Activated CD4-positive, alpha-beta T cell treated with anti-CD3 and anti-CD28 coated beads, Interleukin-2, amount 50 U/mL, for 4 hours (primary cell): ENCODE data around the gene TESK1.
"Not testable (repeated sequence)": the region's sequence is repeated elsewhere in the genome, so short reads cannot be mapped to it uniquely, and the experiment has no call there.

Experiments
- DNase-seq, 2 experiments: peaks; one replicate each; pipeline ENCODE4 v3.0.0-alpha.2; 2020

TESK1 gene

GRCh38 chr9:35579659-35580227 lies 25.3 kb upstream of the TESK1 start:
- not testable (repeated sequence) for DNase-seq

- DNase-seq: not testable (repeated sequence)
These were observed 21.5 kb upstream of the TESK1 start for GRCh38 chr9:35583521-35583920.

DNA sequence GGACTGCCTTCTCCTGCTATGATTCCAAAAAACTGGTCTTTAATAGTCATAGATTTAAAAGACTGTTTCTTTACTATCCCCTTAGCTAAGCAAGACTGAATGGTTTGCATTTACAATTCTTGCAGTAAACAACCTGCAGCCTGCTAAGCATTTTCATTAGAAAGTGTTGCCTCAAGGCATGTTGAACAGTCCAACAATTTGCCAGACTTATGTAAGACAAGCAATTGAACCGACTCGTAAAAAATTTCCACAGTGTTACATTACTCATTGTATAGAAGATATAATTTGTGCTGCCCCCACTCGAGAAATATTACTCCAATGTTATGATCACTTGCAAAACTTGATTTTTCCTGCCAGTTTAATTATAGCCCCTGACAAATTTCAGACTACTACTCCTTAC lies 20.4 kb upstream of the TESK1 start:
- not testable (repeated sequence) for DNase-seq

GRCh38 chr9:35588506-35588905 lies 16.6 kb upstream of the TESK1 start:
- not testable (repeated sequence) for DNase-seq

DNA sequence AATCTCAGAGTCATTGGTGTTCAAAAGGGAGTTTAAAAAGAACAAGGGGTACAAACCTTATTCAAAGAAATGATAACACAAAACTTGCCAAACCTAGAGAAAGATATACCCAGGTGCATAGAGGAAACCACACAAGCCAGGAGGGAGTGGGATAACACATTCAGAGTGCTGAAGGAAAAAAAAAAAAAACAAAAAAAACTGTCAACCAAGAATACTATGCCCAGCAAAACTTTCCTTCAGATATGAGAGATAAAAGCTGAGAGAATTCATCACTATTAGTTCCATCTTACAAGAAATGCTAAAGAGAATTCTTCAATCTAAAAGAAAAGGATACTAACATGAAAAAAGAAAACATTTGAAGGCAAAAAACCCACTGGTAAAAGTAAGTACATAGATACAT lies 11.5 kb upstream of the TESK1 start:
- no peak for DNase-seq

GRCh38 chr9:35594471-35594870 lies 10.6 kb upstream of the TESK1 start:
- DNase-seq: no peak

GRCh38 chr9:35596907-35597306 lies 8.2 kb upstream of the TESK1 start:
- DNase-seq: not testable (repeated sequence)

- DNase-seq: no peak
These were observed 6.0 kb upstream of the TESK1 start for GRCh38 chr9:35598866-35599590.

GRCh38 chr9:35599763-35600604 lies 5.1 kb upstream of the TESK1 start:
- DNase-seq: no peak

DNA sequence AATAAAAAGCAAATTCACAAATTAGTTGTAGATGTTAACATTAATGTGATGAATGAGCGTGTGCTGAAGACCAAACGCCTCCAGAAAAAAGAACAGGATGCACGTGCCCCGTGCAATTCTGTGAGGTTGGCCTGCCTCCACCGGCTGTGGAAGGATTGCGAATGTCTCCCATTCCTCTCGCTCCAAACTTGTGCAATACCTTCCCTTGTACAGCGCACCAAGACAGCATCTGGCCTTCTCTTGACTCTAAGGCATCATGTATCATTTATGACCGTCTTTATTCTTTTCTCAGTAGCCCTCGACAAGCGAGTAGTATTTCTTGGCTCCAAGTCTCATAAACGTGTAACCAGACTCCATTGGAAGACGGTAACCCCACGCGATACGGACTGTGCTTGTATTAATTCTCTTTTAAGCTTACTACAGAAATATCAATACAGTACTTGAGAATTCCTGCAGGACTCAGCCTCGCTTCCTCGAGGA lies 1.5 kb upstream of the TESK1 start:
- no peak for DNase-seq

- peak; percentile 98 to 99 for DNase-seq
These were observed 980 bp upstream of the TESK1 start for GRCh38 chr9:35603986-35604577.

GRCh38 chr9:35605351-35606137 lies 482 bp downstream of the TESK1 start:
- DNase-seq: peak; percentile 19 to 20

GRCh38 chr9:35606138-35606504 lies 1.1 kb downstream of the TESK1 start:
- no peak for DNase-seq

GRCh38 chr9:35606726-35607125 lies 1.7 kb downstream of the TESK1 start:
- DNase-seq: no peak

DNA sequence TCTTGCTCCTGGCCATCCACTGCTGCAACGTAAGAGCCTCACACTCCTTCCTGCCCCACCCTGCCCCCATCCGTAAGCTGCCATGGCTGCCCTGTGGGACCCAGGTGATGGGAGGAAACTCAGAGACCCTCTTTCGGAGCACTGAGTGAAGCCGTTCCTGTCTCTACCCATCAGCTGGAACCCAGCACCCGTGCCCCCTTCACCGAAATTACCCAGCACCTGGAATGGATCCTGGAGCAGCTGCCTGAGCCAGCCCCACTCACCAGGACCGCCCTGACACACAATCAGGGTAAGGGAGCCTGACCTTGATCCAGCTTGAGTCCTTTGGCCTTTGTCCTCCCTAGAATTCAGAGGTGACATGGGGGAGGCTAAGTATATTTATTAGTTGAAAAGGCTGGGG lies 3.2 kb downstream of the TESK1 start:
- no peak for DNase-seq

- no peak for DNase-seq
These were observed 4.1 kb downstream of the TESK1 start for GRCh38 chr9:35609001-35609819.

DNA sequence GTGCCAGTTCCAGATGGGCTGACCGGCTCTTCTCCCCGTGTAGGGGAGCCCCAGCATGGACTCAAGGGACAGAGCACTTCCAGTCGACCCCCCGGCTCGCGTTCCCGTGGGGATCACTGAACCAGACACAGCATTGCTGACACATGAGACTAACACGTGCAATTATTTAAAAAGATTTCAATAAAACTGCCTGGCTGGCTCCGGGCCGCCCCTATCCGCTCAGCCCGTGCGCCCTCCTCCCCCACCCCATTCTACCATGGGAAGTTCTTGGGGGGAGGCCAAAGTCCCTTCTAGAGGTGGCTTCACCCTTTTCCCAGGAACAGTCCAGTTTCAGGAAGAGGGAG lies 4.7 kb downstream of the TESK1 start:
- no peak for DNase-seq

DNA sequence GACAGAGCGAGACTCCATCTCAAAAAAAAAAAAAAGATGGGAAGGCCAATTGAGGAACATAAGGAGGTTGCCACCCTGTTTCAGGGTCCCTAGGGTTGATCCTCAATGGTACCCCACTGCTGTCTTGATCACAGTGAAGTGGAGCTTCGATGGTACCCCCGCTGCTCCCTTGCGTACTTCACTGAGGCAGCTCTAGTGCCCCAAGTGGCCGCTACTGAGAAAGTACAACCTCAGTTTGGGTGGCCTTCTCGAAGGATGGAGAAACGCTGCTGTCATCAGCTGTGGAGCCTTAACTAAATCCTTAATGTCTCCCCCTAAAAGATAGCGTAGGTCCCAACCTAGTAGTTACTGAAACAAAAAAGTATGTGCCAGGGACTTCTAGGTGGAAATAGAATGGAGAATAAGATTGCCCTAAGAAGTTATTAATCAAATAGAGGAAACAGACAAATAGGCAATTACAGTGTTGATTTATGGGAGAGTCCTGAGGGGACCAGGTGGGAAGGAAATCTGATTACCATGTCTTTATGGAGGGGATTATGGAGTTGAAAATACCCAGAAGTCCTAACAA lies 6.3 kb downstream of the TESK1 start:
- DNase-seq: peak; percentile 52 to 56

GRCh38 chr9:35612066-35612465 lies 7.0 kb downstream of the TESK1 start:
- DNase-seq: not testable (repeated sequence)

GRCh38 chr9:35612843-35613242 lies 7.8 kb downstream of the TESK1 start:
- no peak for DNase-seq

GRCh38 chr9:35615981-35616680 lies 11.1 kb downstream of the TESK1 start:
- no peak for DNase-seq
